ENCODE measurements around the gene DRP2. TPM values are rescaled to one million over a fixed set of nuclear protein-coding genes. Genes with fewer than 3 reads are reported as not detected.
"Not testable (repeated sequence)": the region's sequence is repeated elsewhere in the genome, so short reads cannot be mapped to it uniquely, and the experiment has no call there.

DRP2 gene, protein sequence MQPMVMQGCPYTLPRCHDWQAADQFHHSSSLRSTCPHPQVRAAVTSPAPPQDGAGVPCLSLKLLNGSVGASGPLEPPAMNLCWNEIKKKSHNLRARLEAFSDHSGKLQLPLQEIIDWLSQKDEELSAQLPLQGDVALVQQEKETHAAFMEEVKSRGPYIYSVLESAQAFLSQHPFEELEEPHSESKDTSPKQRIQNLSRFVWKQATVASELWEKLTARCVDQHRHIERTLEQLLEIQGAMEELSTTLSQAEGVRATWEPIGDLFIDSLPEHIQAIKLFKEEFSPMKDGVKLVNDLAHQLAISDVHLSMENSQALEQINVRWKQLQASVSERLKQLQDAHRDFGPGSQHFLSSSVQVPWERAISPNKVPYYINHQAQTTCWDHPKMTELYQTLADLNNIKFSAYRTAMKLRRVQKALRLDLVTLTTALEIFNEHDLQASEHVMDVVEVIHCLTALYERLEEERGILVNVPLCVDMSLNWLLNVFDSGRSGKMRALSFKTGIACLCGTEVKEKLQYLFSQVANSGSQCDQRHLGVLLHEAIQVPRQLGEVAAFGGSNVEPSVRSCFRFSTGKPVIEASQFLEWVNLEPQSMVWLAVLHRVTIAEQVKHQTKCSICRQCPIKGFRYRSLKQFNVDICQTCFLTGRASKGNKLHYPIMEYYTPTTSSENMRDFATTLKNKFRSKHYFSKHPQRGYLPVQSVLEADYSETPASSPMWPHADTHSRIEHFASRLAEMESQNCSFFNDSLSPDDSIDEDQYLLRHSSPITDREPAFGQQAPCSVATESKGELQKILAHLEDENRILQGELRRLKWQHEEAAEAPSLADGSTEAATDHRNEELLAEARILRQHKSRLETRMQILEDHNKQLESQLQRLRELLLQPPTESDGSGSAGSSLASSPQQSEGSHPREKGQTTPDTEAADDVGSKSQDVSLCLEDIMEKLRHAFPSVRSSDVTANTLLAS
- total RNA-seq = not detected
- 0.01 TPM for polyA plus RNA-seq (2013, experiment 1 of 2)
- polyA plus RNA-seq (2013, experiment 2 of 2) = 0.08 TPM
- total RNA-seq = 0 to 6.0 (median 0.54) reads per million in 172 experiments

- no peak within 1 kb of the TSS for H3K27ac Mint-ChIP-seq
- no peaks in the 10 kb centered on the region for H3K4me1 ChIP-seq (ENCODE audit: insufficient read depth, low read length)
- intact Hi-C loops (cut with DNase I, micrococcal nuclease) = no loop called here
- no peaks in the 10 kb centered on the region for H3K36me3 ChIP-seq (ENCODE audit: insufficient read depth, low read length)
- H3K27me3 ChIP-seq (ENCODE audit: control insufficient read depth in 1 of 2, insufficient read depth in 2 of 2, low read length in 2 of 2) = no peaks in the 10 kb centered on the region
- peaks cover 9% of the 10 kb centered on the region for H3K4me1 Mint-ChIP-seq (ENCODE audit: low read depth)
- H3K27me3 Mint-ChIP-seq = no peaks in the 10 kb centered on the region
- no peak within 1 kb of the TSS for H3K27ac ChIP-seq (ENCODE audit: low read depth in 1 of 2, low read length in 2 of 2)
- H3K4me3 ChIP-seq (ENCODE audit: low read length) = no peak within 1 kb of the TSS
- DNase-seq (no peak), ATAC-seq (ENCODE audit: poor library complexity) (no peak)
- CTCF ChIA-PET = no interaction called here
- H3K4me3 Mint-ChIP-seq = no peak within 1 kb of the TSS
- H3K9me3 Mint-ChIP-seq = no peaks in the 10 kb centered on the region
- no peaks in the 10 kb centered on the region for H3K36me3 Mint-ChIP-seq (ENCODE audit: low read depth)
- TF ChIP-seq, protein P1, sequence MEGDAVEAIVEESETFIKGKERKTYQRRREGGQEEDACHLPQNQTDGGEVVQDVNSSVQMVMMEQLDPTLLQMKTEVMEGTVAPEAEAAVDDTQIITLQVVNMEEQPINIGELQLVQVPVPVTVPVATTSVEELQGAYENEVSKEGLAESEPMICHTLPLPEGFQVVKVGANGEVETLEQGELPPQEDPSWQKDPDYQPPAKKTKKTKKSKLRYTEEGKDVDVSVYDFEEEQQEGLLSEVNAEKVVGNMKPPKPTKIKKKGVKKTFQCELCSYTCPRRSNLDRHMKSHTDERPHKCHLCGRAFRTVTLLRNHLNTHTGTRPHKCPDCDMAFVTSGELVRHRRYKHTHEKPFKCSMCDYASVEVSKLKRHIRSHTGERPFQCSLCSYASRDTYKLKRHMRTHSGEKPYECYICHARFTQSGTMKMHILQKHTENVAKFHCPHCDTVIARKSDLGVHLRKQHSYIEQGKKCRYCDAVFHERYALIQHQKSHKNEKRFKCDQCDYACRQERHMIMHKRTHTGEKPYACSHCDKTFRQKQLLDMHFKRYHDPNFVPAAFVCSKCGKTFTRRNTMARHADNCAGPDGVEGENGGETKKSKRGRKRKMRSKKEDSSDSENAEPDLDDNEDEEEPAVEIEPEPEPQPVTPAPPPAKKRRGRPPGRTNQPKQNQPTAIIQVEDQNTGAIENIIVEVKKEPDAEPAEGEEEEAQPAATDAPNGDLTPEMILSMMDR (IDR thresholded peaks at IDR 0.05) = no peak
- no peaks in the 10 kb centered on the region for H3K9me3 ChIP-seq (ENCODE audit: control insufficient read depth in 1 of 2, insufficient read depth in 1 of 2, low read length in 2 of 2)
- POLR2A ChIA-PET = no interaction called here
Measured at GRCh38 chrX:101219116-101219863, at the start of gene DRP2. Gene DRP2, plus strand, starts transcription at chrX:101219786. Its CDS starts 11,862 bp downstream, at chrX:101231648.

GRCh38 chrX:101171883-101172400 is 47.6 kb upstream of the DRP2 start:
- TF ChIP-seq, protein P1 (IDR thresholded peaks at IDR 0.05) = no peak
- Histone ChIP-seq H3K27me3 (ENCODE audit: control insufficient read depth in 1 of 2, insufficient read depth in 2 of 2, low read length in 2 of 2) (no peaks in the 10 kb centered on the region), H3K27ac (ENCODE audit: low read depth in 1 of 2, low read length in 2 of 2) (no peak overlapping the region), H3K4me1 (ENCODE audit: insufficient read depth, low read length) (no peaks in the 10 kb centered on the region), H3K36me3 (ENCODE audit: insufficient read depth, low read length) (no peaks in the 10 kb centered on the region), H3K4me3 (ENCODE audit: low read length) (no peak overlapping the region), H3K9me3 (ENCODE audit: control insufficient read depth in 1 of 2, insufficient read depth in 1 of 2, low read length in 2 of 2) (no peaks in the 10 kb centered on the region)
- intact Hi-C loops (cut with DNase I, micrococcal nuclease) = no loop called here
- ChIA-PET CTCF (no interaction called here), POLR2A (no interaction called here)
- Mint-ChIP-seq H3K4me3 (no peak overlapping the region), H3K36me3 (ENCODE audit: low read depth) (no peaks in the 10 kb centered on the region), H3K9me3 (peaks cover 2% of the 10 kb centered on the region), H3K27me3 (no peaks in the 10 kb centered on the region), H3K27ac (no peak overlapping the region), H3K4me1 (ENCODE audit: low read depth) (no peaks in the 10 kb centered on the region)
- DNase-seq (no peak), ATAC-seq (ENCODE audit: poor library complexity) (no peak)

GRCh38 chrX:101176439-101176838 is 43.1 kb upstream of the DRP2 start:
- Mint-ChIP-seq H3K9me3 (peaks cover 2% of the 10 kb centered on the region), H3K4me3 (no peak overlapping the region), H3K27ac (no peak overlapping the region), H3K27me3 (no peaks in the 10 kb centered on the region), H3K36me3 (ENCODE audit: low read depth) (no peaks in the 10 kb centered on the region), H3K4me1 (ENCODE audit: low read depth) (no peaks in the 10 kb centered on the region)
- H3K27ac ChIP-seq (ENCODE audit: low read depth in 1 of 2, low read length in 2 of 2) = no peak overlapping the region
- ChIA-PET CTCF (no interaction called here), POLR2A (no interaction called here)
- H3K9me3 ChIP-seq (ENCODE audit: control insufficient read depth in 1 of 2, insufficient read depth in 1 of 2, low read length in 2 of 2) = no peaks in the 10 kb centered on the region
- H3K36me3 ChIP-seq (ENCODE audit: insufficient read depth, low read length) = no peaks in the 10 kb centered on the region
- H3K27me3 ChIP-seq (ENCODE audit: control insufficient read depth in 1 of 2, insufficient read depth in 2 of 2, low read length in 2 of 2) = no peaks in the 10 kb centered on the region
- intact Hi-C loops (cut with DNase I, micrococcal nuclease) = no loop called here
- ATAC-seq (ENCODE audit: poor library complexity) = no peak
- H3K4me3 ChIP-seq (ENCODE audit: low read length) = no peak overlapping the region
- DNase-seq = no peak
- no peaks in the 10 kb centered on the region for H3K4me1 ChIP-seq (ENCODE audit: insufficient read depth, low read length)
- TF ChIP-seq, protein P1 (IDR thresholded peaks at IDR 0.05) = no peak

- H3K36me3 Mint-ChIP-seq (ENCODE audit: low read depth); ATAC-seq (ENCODE audit: poor library complexity); H3K27me3 ChIP-seq (ENCODE audit: control insufficient read depth in 1 of 2, insufficient read depth in 2 of 2, low read length in 2 of 2); H3K9me3 Mint-ChIP-seq; H3K27ac ChIP-seq (ENCODE audit: low read depth in 1 of 2, low read length in 2 of 2); H3K4me3 Mint-ChIP-seq; H3K4me1 Mint-ChIP-seq (ENCODE audit: low read depth); H3K4me1 ChIP-seq (ENCODE audit: insufficient read depth, low read length); POLR2A ChIA-PET; H3K9me3 ChIP-seq (ENCODE audit: control insufficient read depth in 1 of 2, insufficient read depth in 1 of 2, low read length in 2 of 2); H3K36me3 ChIP-seq (ENCODE audit: insufficient read depth, low read length); intact Hi-C loops (cut with DNase I, micrococcal nuclease); H3K27ac Mint-ChIP-seq; H3K27me3 Mint-ChIP-seq; DNase-seq; H3K4me3 ChIP-seq (ENCODE audit: low read length): not testable (repeated sequence)
- CTCF ChIA-PET = interaction anchor here (0.8 kb wide), 1 partner anchor 11 kb away, joined by 3 read pairs; no protein-coding TSS in a partner anchor
Measured at GRCh38 chrX:101184876-101185275, 34.7 kb upstream of the DRP2 start.
